IMR-90 (cell line): ENCODE results near the gene TMEM163. TPM values are rescaled to one million over a fixed set of nuclear protein-coding genes. Genes with fewer than 3 reads are reported as not detected.

ENCODE experiments used
- ATAC-seq: fragments of 200-7000 bp; cut with Tn5 transposase; 2 replicates; pipeline ENCODE4 v1.9.1; 2020; ENCODE audit warnings: low read depth, mild to moderate bottlenecking, moderate library complexity
- BruUV-seq: library from RNA; stranded (reverse); fragments of 400-500 nt; replicated peaks from 2 replicates; lab custom pipeline; 2021; lab: Mats Ljungman, UMichigan
- CTCF ChIA-PET: fragments of 300-600 bp; formaldehyde crosslinking; extraction: SDS; loops from one replicate; lab custom pipeline; 2021; ENCODE audit warnings: antibody characterized with exemption; lab: Yijun Ruan, JAX
- POLR2A ChIA-PET: fragments of 300-600 bp; sonication (Branson Sonifier 250); formaldehyde crosslinking; loops from one replicate; lab custom pipeline; 2022; ENCODE audit warnings: antibody characterized with exemption; ENCODE audit not compliant: unreplicated experiment; lab: Charles Lee
- DNase-seq: peaks from one replicate; pipeline ENCODE4 v3.0.0; 2013
- H2AFZ ChIP-seq: replicated peaks from 2 replicates; pipeline ENCODE3; 2013; ENCODE audit warnings: low read length, mild to moderate bottlenecking; ENCODE audit not compliant: poor library complexity
- H2AK5ac ChIP-seq: 2 replicates; pipeline ENCODE4 v1.6.1; 2013; ENCODE audit warnings: low read depth, low read length, inconsistent platforms
- H2AK9ac ChIP-seq: replicated peaks from 2 replicates; pipeline ENCODE3; 2013; ENCODE audit warnings: mild to moderate bottlenecking, low read depth, low read length, moderate library complexity; ENCODE audit not compliant: poor library complexity
- H2BK120ac ChIP-seq: 2 replicates; pipeline ENCODE4 v1.6.1; 2013; ENCODE audit warnings: low read depth, low read length, inconsistent platforms
- H2BK15ac ChIP-seq: 3 replicates; pipeline ENCODE4 v1.6.1; 2013; ENCODE audit warnings: low read depth, low read length, inconsistent platforms
- H2BK20ac ChIP-seq: 2 replicates; pipeline ENCODE4 v1.6.1; 2013; ENCODE audit warnings: low read depth, mild to moderate bottlenecking, inconsistent platforms, low read length, moderate library complexity
- H2BK5ac ChIP-seq: 2 replicates; pipeline ENCODE4 v1.6.1; 2013; ENCODE audit warnings: mild to moderate bottlenecking, low read depth, low read length, inconsistent platforms; ENCODE audit not compliant: poor library complexity, severe bottlenecking
- H3K14ac ChIP-seq: replicated peaks from 2 replicates; pipeline ENCODE4 v1.6.1; 2013; ENCODE audit warnings: low read depth, low read length, inconsistent platforms
- H3K18ac ChIP-seq: 2 replicates; pipeline ENCODE4 v1.6.1; 2013; ENCODE audit warnings: low read depth, low read length, control low read depth
- H3K23ac ChIP-seq: 2 replicates; pipeline ENCODE4 v1.6.1; 2013; ENCODE audit warnings: low read depth, low read length, inconsistent platforms
- H3K27ac ChIP-seq: 2 replicates; pipeline ENCODE4 v1.5.1; 2013; ENCODE audit warnings: mild to moderate bottlenecking, control low read depth, low read length; ENCODE audit not compliant: insufficient read depth
- H3K27me3 ChIP-seq: 2 replicates; pipeline ENCODE4 v1.6.1; 2013; ENCODE audit warnings: low read length; ENCODE audit not compliant: control insufficient read depth, insufficient read depth
- H3K36me3 ChIP-seq: 2 replicates; pipeline ENCODE4 v1.6.1; 2013; ENCODE audit warnings: low read length, mixed read lengths; ENCODE audit not compliant: control insufficient read depth, insufficient read depth
- H3K4ac ChIP-seq: 2 replicates; pipeline ENCODE4 v1.6.1; 2013; ENCODE audit warnings: low read depth, low read length, inconsistent platforms
- H3K4me1 ChIP-seq: 2 replicates; pipeline ENCODE4 v1.6.1; 2013; ENCODE audit warnings: low read length, mixed read lengths; ENCODE audit not compliant: control insufficient read depth, insufficient read depth
- H3K4me2 ChIP-seq: 2 replicates; pipeline ENCODE4 v1.6.1; 2013; ENCODE audit warnings: low read depth, mild to moderate bottlenecking, control low read depth, low read length, moderate library complexity
- H3K4me3 ChIP-seq: 2 replicates; pipeline ENCODE4 v1.5.1; 2013; ENCODE audit warnings: low read depth, mild to moderate bottlenecking, control low read depth, low read length, moderate library complexity; ENCODE audit not compliant: insufficient read depth
- H3K56ac ChIP-seq: 2 replicates; pipeline ENCODE4 v1.6.1; 2013; ENCODE audit warnings: low read length, inconsistent platforms; ENCODE audit not compliant: insufficient read depth; ENCODE audit errors: extremely low read depth
- H3K79me1 ChIP-seq, 2 experiments: 2 replicates each; pipeline ENCODE4 v1.6.1; 2013; ENCODE audit warnings: low read length in 2 of 2, inconsistent platforms in 1 of 2, low read depth in 1 of 2
- H3K9ac ChIP-seq: 2 replicates; pipeline ENCODE4 v1.6.1; 2013; ENCODE audit warnings: low read depth, low read length, control low read depth
- H3K9me1 ChIP-seq: 2 replicates; pipeline ENCODE4 v1.6.1; 2013; ENCODE audit warnings: low read length, inconsistent platforms; ENCODE audit not compliant: insufficient read depth
- H3K9me3 ChIP-seq: 2 replicates; pipeline ENCODE4 v1.6.1; 2013; ENCODE audit warnings: low read length; ENCODE audit not compliant: control insufficient read depth, insufficient read depth
- H4K20me1 ChIP-seq: 2 replicates; pipeline ENCODE4 v1.6.1; 2013; ENCODE audit warnings: low read length, inconsistent platforms; ENCODE audit not compliant: insufficient read depth
- H4K5ac ChIP-seq: 2 replicates; pipeline ENCODE4 v1.6.1; 2013; ENCODE audit warnings: mild to moderate bottlenecking, low read depth, low read length, control low read depth
- H4K8ac ChIP-seq, 2 experiments: 2 replicates each; pipeline ENCODE4 v1.6.1; 2013; ENCODE audit warnings: low read depth in 2 of 2, low read length in 2 of 2, control low read depth in 1 of 2, inconsistent platforms in 1 of 2
- H4K91ac ChIP-seq: 2 replicates; pipeline ENCODE4 v1.6.1; 2013; ENCODE audit warnings: low read depth, low read length, inconsistent platforms; ENCODE audit not compliant: insufficient read depth
- BHLHE40 ChIP-seq: fragments of 150-350 bp; IDR thresholded peaks from 2 replicates; pipeline ENCODE4 v1.6.1; 2016; ENCODE audit warnings: mild to moderate bottlenecking, low read depth, low read length
- CEBPB ChIP-seq: IDR thresholded peaks from 2 replicates; pipeline ENCODE4 v1.6.1; 2012; ENCODE audit warnings: low read depth, low read length, improper control_type of control experiment
- CHD1 ChIP-seq: IDR thresholded peaks from 2 replicates; pipeline ENCODE4 v1.6.1; 2012; ENCODE audit warnings: low read depth, low read length, improper control_type of control experiment
- FOS ChIP-seq: fragments of 150-350 bp; IDR thresholded peaks from 2 replicates; pipeline ENCODE4 v1.6.1; 2016; ENCODE audit warnings: low read depth, low read length
- MAFK ChIP-seq: IDR thresholded peaks from 2 replicates; pipeline ENCODE4 v1.6.1; 2012; ENCODE audit warnings: low read depth, low read length, improper control_type of control experiment
- MAZ ChIP-seq: IDR thresholded peaks from 2 replicates; pipeline ENCODE4 v1.6.1; 2012; ENCODE audit warnings: low read depth, mild to moderate bottlenecking, low read length, improper control_type of control experiment, moderate library complexity, borderline replicate concordance
- MXI1 ChIP-seq: IDR thresholded peaks from 2 replicates; pipeline ENCODE4 v1.6.1; 2012; ENCODE audit warnings: low read depth, mild to moderate bottlenecking, low read length, moderate library complexity, borderline replicate concordance
- NFE2L2 ChIP-seq: fragments of 150-350 bp; IDR thresholded peaks from 2 replicates; pipeline ENCODE4 v1.6.1; 2016; ENCODE audit warnings: low read depth, mild to moderate bottlenecking, low read length
- POLR2A ChIP-seq: IDR thresholded peaks from 2 replicates; pipeline ENCODE4 v1.6.1; 2012; ENCODE audit warnings: mild to moderate bottlenecking, low read depth, low read length
- RAD21 ChIP-seq: IDR thresholded peaks from 2 replicates; pipeline ENCODE4 v1.6.1; 2012; ENCODE audit warnings: low read length, improper control_type of control experiment
- RCOR1 ChIP-seq: IDR thresholded peaks from 2 replicates; pipeline ENCODE4 v1.6.1; 2012; ENCODE audit warnings: mild to moderate bottlenecking, low read length, improper control_type of control experiment; ENCODE audit not compliant: insufficient replicate concordance
- RFX5 ChIP-seq: IDR thresholded peaks from 2 replicates; pipeline ENCODE4 v1.8.0; 2012; ENCODE audit warnings: low read depth, mild to moderate bottlenecking, low read length, moderate library complexity
- SMC3 ChIP-seq: fragments of 150-350 bp; IDR thresholded peaks from 2 replicates; pipeline ENCODE4 v1.6.1; 2016; ENCODE audit warnings: low read depth, mild to moderate bottlenecking, antibody characterized with exemption, low read length, moderate library complexity
- WGBS, 2 experiments: methylation state at CpG; one replicate each; pipeline versions ENCODE4 v1.1.5 to v1.1.7; 2013; ENCODE audit warnings: missing lambda C conversion rate in 2 of 2; ENCODE audit not compliant: insufficient read length in 1 of 2; ENCODE audit errors: extremely low coverage in 2 of 2; 5-methylcytosine and 5-hydroxymethylcytosine counted together
- dilution Hi-C: fragments of 300-500 bp; cut with HindIII; formaldehyde crosslinking; loops from one replicate; pipeline ENCODE4 v1.14.3; 2018; ENCODE audit warnings: low sequenced_read_pairs; ENCODE audit not compliant: unreplicated experiment
- in situ Hi-C: fragments of 300-500 bp; cut with MboI; formaldehyde crosslinking; loops from 3 replicates; pipeline ENCODE4 v1.14.3; 2019; ENCODE audit warnings: low sequenced_read_pairs, inconsistent platforms, mixed read lengths
- intact Hi-C: fragments of 100-400 bp; cut with micrococcal nuclease; formaldehyde crosslinking; loops from 2 replicates; pipeline ENCODE4 v1.10.0; 2022
- polyA plus RNA-seq, 3 experiments: library from polyadenylated mRNA; depleted of rRNA; stranded (reverse); fragments of >200 nt; gene quantifications; 2 replicates each; pipeline ENCODE4 v1.2.3, GENCODE V29; 2012; ENCODE audit warnings: low replicate concordance in 1 of 3
- total RNA-seq: library from RNA; depleted of rRNA; stranded (reverse); fragments of >200 nt; gene quantifications from 2 replicates; pipeline ENCODE4 v1.2.3, GENCODE V29; 2012
- TF ChIP-seq, protein P1 (sequence below): fragments of 150-350 bp; IDR thresholded peaks from 2 replicates; pipeline ENCODE4 v1.6.1; 2016; ENCODE audit warnings: low read depth, mild to moderate bottlenecking, low read length, moderate library complexity, borderline replicate concordance
- TF ChIP-seq, protein P2 (sequence below): fragments of 150-350 bp; IDR thresholded peaks from 2 replicates; pipeline ENCODE4 v1.6.1; 2017; ENCODE audit warnings: mild to moderate bottlenecking, antibody characterized with exemption, low read length, low read depth
- TF ChIP-seq, protein P3 (sequence below): conservative IDR thresholded peaks from 2 replicates; pipeline ENCODE4 v1.5.1; 2012; ENCODE audit warnings: mild to moderate bottlenecking, low read depth, low read length, improper control_type of control experiment

The TMEM163 gene
- total and polyA plus RNA-seq, 2 of the 4 experiments (the other 2 are of a cell fraction): not detected

DNA sequence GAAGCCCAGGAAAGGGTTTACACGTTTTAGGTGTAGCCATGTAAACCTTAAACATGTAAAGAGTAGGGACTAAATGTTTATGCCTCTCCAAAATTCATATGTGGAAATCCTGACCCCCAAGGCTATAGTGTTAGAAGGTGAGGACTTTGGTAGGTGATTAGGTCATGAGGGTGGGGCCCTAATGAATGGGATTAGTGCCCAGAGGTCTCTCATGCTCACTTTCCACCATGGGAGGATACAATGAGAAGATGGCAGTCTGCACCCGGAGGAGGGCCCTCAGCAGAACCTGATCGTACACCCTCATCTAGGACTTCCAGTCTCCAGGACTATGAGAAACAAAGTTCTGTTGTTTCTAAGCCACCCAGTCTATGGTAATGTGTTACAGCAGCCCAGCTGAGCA is 119.6 kb downstream of the TMEM163 start:
- Histone ChIP-seq H2BK5ac (no peak overlapping the region), H2AFZ (no peak overlapping the region), H3K18ac (no peak overlapping the region), H3K79me1 (no peaks in the 10 kb centered on the region), H4K20me1 (no peaks in the 10 kb centered on the region), H2BK15ac (no peak overlapping the region), H3K56ac (no peak overlapping the region), H3K4me2 (no peak overlapping the region), H4K91ac (no peak overlapping the region), H3K9ac (no peak overlapping the region), H3K27me3 (no peaks in the 10 kb centered on the region), H3K23ac (no peak overlapping the region), H3K4me3 (no peak overlapping the region), H3K9me3 (no peaks in the 10 kb centered on the region), H4K8ac (no peak overlapping the region), H3K9me1 (no peaks in the 10 kb centered on the region), H2BK120ac (no peak overlapping the region), H3K14ac (no peak overlapping the region), H2AK9ac (no peak overlapping the region), H3K27ac (no peak overlapping the region), H3K36me3 (no peaks in the 10 kb centered on the region), H2BK20ac (no peak overlapping the region), H2AK5ac (no peak overlapping the region), H3K4ac (no peak overlapping the region), H3K4me1 (no peaks in the 10 kb centered on the region), H4K5ac (no peak overlapping the region)
- BruUV-seq: no TSS peak
- intact Hi-C loops (no loop called here), in situ Hi-C loops (no loop called here), dilution Hi-C loops (no loop called here)
- no peak for DNase-seq
- TF ChIP-seq MAFK: no peak
- no peak for TF ChIP-seq RCOR1
- TF ChIP-seq MAZ: no peak
- TF ChIP-seq CEBPB: no peak
- no peak for TF ChIP-seq RFX5
- TF ChIP-seq, protein P1, sequence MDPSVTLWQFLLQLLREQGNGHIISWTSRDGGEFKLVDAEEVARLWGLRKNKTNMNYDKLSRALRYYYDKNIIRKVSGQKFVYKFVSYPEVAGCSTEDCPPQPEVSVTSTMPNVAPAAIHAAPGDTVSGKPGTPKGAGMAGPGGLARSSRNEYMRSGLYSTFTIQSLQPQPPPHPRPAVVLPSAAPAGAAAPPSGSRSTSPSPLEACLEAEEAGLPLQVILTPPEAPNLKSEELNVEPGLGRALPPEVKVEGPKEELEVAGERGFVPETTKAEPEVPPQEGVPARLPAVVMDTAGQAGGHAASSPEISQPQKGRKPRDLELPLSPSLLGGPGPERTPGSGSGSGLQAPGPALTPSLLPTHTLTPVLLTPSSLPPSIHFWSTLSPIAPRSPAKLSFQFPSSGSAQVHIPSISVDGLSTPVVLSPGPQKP: no peak
- no peak for TF ChIP-seq RAD21
- TF ChIP-seq MXI1: no peak
- TF ChIP-seq BHLHE40: no peak
- TF ChIP-seq POLR2A: no peak
- no peak for TF ChIP-seq SMC3
- no peak for TF ChIP-seq FOS
- TF ChIP-seq CHD1: no peak
- no peak for TF ChIP-seq NFE2L2
- TF ChIP-seq, protein P2, sequence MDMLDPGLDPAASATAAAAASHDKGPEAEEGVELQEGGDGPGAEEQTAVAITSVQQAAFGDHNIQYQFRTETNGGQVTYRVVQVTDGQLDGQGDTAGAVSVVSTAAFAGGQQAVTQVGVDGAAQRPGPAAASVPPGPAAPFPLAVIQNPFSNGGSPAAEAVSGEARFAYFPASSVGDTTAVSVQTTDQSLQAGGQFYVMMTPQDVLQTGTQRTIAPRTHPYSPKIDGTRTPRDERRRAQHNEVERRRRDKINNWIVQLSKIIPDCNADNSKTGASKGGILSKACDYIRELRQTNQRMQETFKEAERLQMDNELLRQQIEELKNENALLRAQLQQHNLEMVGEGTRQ: no peak
- TF ChIP-seq, protein P3, sequence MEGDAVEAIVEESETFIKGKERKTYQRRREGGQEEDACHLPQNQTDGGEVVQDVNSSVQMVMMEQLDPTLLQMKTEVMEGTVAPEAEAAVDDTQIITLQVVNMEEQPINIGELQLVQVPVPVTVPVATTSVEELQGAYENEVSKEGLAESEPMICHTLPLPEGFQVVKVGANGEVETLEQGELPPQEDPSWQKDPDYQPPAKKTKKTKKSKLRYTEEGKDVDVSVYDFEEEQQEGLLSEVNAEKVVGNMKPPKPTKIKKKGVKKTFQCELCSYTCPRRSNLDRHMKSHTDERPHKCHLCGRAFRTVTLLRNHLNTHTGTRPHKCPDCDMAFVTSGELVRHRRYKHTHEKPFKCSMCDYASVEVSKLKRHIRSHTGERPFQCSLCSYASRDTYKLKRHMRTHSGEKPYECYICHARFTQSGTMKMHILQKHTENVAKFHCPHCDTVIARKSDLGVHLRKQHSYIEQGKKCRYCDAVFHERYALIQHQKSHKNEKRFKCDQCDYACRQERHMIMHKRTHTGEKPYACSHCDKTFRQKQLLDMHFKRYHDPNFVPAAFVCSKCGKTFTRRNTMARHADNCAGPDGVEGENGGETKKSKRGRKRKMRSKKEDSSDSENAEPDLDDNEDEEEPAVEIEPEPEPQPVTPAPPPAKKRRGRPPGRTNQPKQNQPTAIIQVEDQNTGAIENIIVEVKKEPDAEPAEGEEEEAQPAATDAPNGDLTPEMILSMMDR: no peak
- CTCF ChIA-PET: interaction anchor here (0.7 kb wide), 1 partner anchor 15 kb away, joined by 10 read pairs; no protein-coding TSS in a partner anchor
- ATAC-seq: no peak
- WGBS, 2 experiments: no CpG with 5 or more reads among the region's 3 CpGs
- POLR2A ChIA-PET: no interaction called here
